Natural killer cell (primary cell): Measurements from ENCODE around the gene ORAI2. TPM values are rescaled to one million over a fixed set of nuclear protein-coding genes. Genes with fewer than 3 reads are reported as not detected.

Experiments used
- ATAC-seq, 3 donors: fragments of 150-1000 bp in 2 of 3; fragments of 200-7000 bp in 1 of 3; cut with Tn5 transposase; 1 replicate in 1 of 3; 2 replicates in 2 of 3; pipeline ENCODE4 v1.10.0; 2021; ENCODE audit warnings: mild to moderate bottlenecking in 2 of 3, moderate library complexity in 2 of 3
- DNase-seq, 2 donors: peaks; one replicate each; pipeline versions ENCODE4 v3.0.0 to v3.0.0-alpha.2; 2013 to 2021; ENCODE audit warnings: mixed read lengths in 1 of 2
- H3K27ac ChIP-seq: one replicate; pipeline ENCODE4 v1.5.1; 2013; ENCODE audit warnings: mild to moderate bottlenecking, low read length
- H3K27me3 ChIP-seq: one replicate; pipeline ENCODE4 v1.6.1; 2013; ENCODE audit warnings: low read length; ENCODE audit not compliant: control insufficient read depth, insufficient read depth
- H3K36me3 ChIP-seq: one replicate; pipeline ENCODE4 v1.6.1; 2013; ENCODE audit warnings: low read length; ENCODE audit not compliant: control insufficient read depth, insufficient read depth
- H3K4me1 ChIP-seq: one replicate; pipeline ENCODE4 v1.6.1; 2013; ENCODE audit warnings: low read length; ENCODE audit not compliant: control insufficient read depth, insufficient read depth
- H3K4me3 ChIP-seq: one replicate; pipeline ENCODE4 v1.5.1; 2013; ENCODE audit warnings: low read length
- H3K9me3 ChIP-seq: one replicate; pipeline ENCODE4 v1.6.1; 2013; ENCODE audit warnings: low read length; ENCODE audit not compliant: control insufficient read depth, insufficient read depth
- H3K27ac Mint-ChIP-seq, 2 donors: one replicate each; pipeline ENCODE4 v1.8.0; 2022; ENCODE audit warnings: mild to moderate bottlenecking in 2 of 2, mixed read lengths in 2 of 2, moderate library complexity in 1 of 2
- H3K27me3 Mint-ChIP-seq, 2 donors: one replicate each; pipeline ENCODE4 v1.8.0; 2022; ENCODE audit warnings: low read depth in 2 of 2, mixed read lengths in 2 of 2
- H3K36me3 Mint-ChIP-seq: one replicate; pipeline ENCODE4 v1.8.0; 2022; ENCODE audit warnings: mixed read lengths
- H3K4me1 Mint-ChIP-seq, 2 donors: one replicate each; pipeline ENCODE4 v1.8.0; 2022; ENCODE audit warnings: mixed read lengths in 2 of 2
- H3K4me3 Mint-ChIP-seq: one replicate; pipeline ENCODE4 v1.8.0; 2022; ENCODE audit warnings: mild to moderate bottlenecking, moderate library complexity, mixed read lengths
- H3K9me3 Mint-ChIP-seq, 2 donors: one replicate each; pipeline ENCODE4 v1.8.0; 2022; ENCODE audit warnings: mixed read lengths in 2 of 2
- CTCF ChIP-seq: fragments of 200-600 bp; IDR thresholded peaks from one replicate; pipeline ENCODE4 v1.8.0; 2022; ENCODE audit warnings: antibody characterized with exemption
- WGBS: methylation state at CpG from one replicate; pipeline ENCODE4 v1.1.7; 2013; ENCODE audit warnings: missing lambda C conversion rate; ENCODE audit not compliant: insufficient coverage; 5-methylcytosine and 5-hydroxymethylcytosine counted together
- intact Hi-C: fragments of 100-400 bp; cut with micrococcal nuclease; formaldehyde crosslinking; loops from one replicate; pipeline ENCODE4 v1.14.2; 2022
- total RNA-seq, 4 donors: library from RNA; stranded (reverse); fragments of 120-200 nt in 1 of 4; gene quantifications; one replicate each; pipeline versions ENCODE4 v1.2.3 to v1.2.4, GENCODE V29; 2013 to 2022

The ORAI2 gene
- total RNA-seq, 3 donors from 2014 or later (not counting 1 experiment from before 2014, with no cell fraction given): 39.1 to 55.0 (median 41.3) TPM

GRCh38 chr7:102410123-102410522 is 23.3 kb upstream of the ORAI2 start:
- Histone ChIP-seq H3K27ac (no peak overlapping the region), H3K36me3 (peaks cover 42% of the 10 kb centered on the region), H3K9me3 (no peaks in the 10 kb centered on the region), H3K27me3 (no peaks in the 10 kb centered on the region), H3K4me3 (no peak overlapping the region), H3K4me1 (peaks cover 17% of the 10 kb centered on the region)
- no peak for DNase-seq
- no peaks in the 10 kb centered on the region for H3K27me3 Mint-ChIP-seq
- intact Hi-C loops: no loop called here
- H3K9me3 Mint-ChIP-seq: no peaks in the 10 kb centered on the region
- H3K4me3 Mint-ChIP-seq: peak overlapping the region; percentile 4
- H3K4me1 Mint-ChIP-seq: peaks cover 14 to 18% of the 10 kb centered on the region in 2 donors
- no peak for ATAC-seq
- no peak for TF ChIP-seq CTCF
- peak overlapping the region; percentile 73 for H3K27ac Mint-ChIP-seq
- peaks cover 7% of the 10 kb centered on the region for H3K36me3 Mint-ChIP-seq
- 74% methylated on average over 6 of the region's 6 CpGs for WGBS

- Histone ChIP-seq H3K27ac (no peak overlapping the region), H3K36me3 (peaks cover 35% of the 10 kb centered on the region), H3K4me3 (no peak overlapping the region), H3K9me3 (no peaks in the 10 kb centered on the region), H3K27me3 (no peaks in the 10 kb centered on the region), H3K4me1 (peaks cover 25% of the 10 kb centered on the region)
- intact Hi-C loops: no loop called here
- peaks cover 22 to 26% of the 10 kb centered on the region in 2 donors for H3K4me1 Mint-ChIP-seq
- TF ChIP-seq CTCF: no peak
- 95% methylated on average over 5 of the region's 5 CpGs for WGBS
- H3K27ac Mint-ChIP-seq: peak overlapping the region; percentile 73
- H3K4me3 Mint-ChIP-seq: no peak overlapping the region
- no peaks in the 10 kb centered on the region for H3K9me3 Mint-ChIP-seq
- no peaks in the 10 kb centered on the region for H3K27me3 Mint-ChIP-seq
- ATAC-seq: no peak
- peaks cover 7% of the 10 kb centered on the region for H3K36me3 Mint-ChIP-seq
- DNase-seq: no peak
These were observed 22.5 kb upstream of the ORAI2 start for GRCh38 chr7:102410918-102411317.

- Mint-ChIP-seq H3K4me1 (peaks cover 38 to 40% of the 10 kb centered on the region in 2 donors), H3K4me3 (no peak overlapping the region), H3K27ac (peak overlapping the region; percentile 16 to 63), H3K9me3 (no peaks in the 10 kb centered on the region), H3K36me3 (peaks cover 7% of the 10 kb centered on the region), H3K27me3 (no peaks in the 10 kb centered on the region)
- no peaks in the 10 kb centered on the region for H3K27me3 ChIP-seq
- peak; percentile 49 for TF ChIP-seq CTCF
- DNase-seq (peak in 1 of 2 donors; percentile 74), ATAC-seq (no peak)
- WGBS: 71% methylated on average over 6 of the region's 6 CpGs
- no peak overlapping the region for H3K4me3 ChIP-seq
- no peak overlapping the region for H3K27ac ChIP-seq
- H3K36me3 ChIP-seq: peaks cover 22% of the 10 kb centered on the region
- intact Hi-C loops: no loop called here
- H3K9me3 ChIP-seq: no peaks in the 10 kb centered on the region
- peaks cover 41% of the 10 kb centered on the region for H3K4me1 ChIP-seq
These were observed 20.8 kb upstream of the ORAI2 start for GRCh38 chr7:102412548-102412947.

DNA sequence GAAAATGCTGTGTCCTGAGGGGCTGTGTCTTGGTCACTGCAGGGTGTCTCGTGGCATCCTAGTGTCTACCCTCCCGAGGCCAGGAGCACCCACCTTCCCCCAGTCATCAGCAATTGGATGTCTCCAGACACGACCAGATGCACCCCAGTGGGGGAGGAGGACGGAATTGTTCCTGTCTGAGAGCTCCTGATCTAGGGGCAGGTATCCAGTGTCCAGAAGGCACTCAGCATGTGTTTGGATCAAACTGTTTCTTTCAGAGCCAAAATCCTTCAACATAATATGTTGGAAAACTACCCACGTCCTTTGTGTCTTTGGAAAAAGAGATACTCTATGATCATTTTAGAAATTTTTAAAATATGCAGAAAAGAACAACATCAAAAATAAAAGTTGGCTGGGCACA is 20.3 kb upstream of the ORAI2 start:
- H3K4me1 ChIP-seq: peaks cover 47% of the 10 kb centered on the region
- H3K9me3 ChIP-seq: no peaks in the 10 kb centered on the region
- H3K27ac ChIP-seq: no peak overlapping the region
- no peaks in the 10 kb centered on the region for H3K9me3 Mint-ChIP-seq
- no peaks in the 10 kb centered on the region for H3K27me3 Mint-ChIP-seq
- intact Hi-C loops: no loop called here
- H3K36me3 ChIP-seq: peaks cover 17% of the 10 kb centered on the region
- no peaks in the 10 kb centered on the region for H3K27me3 ChIP-seq
- ATAC-seq (no peak), DNase-seq (no peak)
- H3K4me3 ChIP-seq: no peak overlapping the region
- no peak overlapping the region for H3K4me3 Mint-ChIP-seq
- peak overlapping the region; percentile 16 to 63 for H3K27ac Mint-ChIP-seq
- peaks cover 7% of the 10 kb centered on the region for H3K36me3 Mint-ChIP-seq
- 93% methylated on average over 5 of the region's 5 CpGs for WGBS
- peaks cover 36 to 42% of the 10 kb centered on the region in 2 donors for H3K4me1 Mint-ChIP-seq
- no peak for TF ChIP-seq CTCF
